ENCODE results near the gene STAG3. TPM values are rescaled to one million over a fixed set of nuclear protein-coding genes. Genes with fewer than 3 reads are reported as not detected.
A peak's percentile ranks its signal among the peaks of the same experiment; 100 is the strongest.

The STAG3 gene
- total and polyA plus RNA-seq, 9 of the 15 experiments (the other 6 are each of a cell fraction or from before 2014, with no cell fraction given) = 0.54 to 2.5 (median 1.7) TPM

DNA sequence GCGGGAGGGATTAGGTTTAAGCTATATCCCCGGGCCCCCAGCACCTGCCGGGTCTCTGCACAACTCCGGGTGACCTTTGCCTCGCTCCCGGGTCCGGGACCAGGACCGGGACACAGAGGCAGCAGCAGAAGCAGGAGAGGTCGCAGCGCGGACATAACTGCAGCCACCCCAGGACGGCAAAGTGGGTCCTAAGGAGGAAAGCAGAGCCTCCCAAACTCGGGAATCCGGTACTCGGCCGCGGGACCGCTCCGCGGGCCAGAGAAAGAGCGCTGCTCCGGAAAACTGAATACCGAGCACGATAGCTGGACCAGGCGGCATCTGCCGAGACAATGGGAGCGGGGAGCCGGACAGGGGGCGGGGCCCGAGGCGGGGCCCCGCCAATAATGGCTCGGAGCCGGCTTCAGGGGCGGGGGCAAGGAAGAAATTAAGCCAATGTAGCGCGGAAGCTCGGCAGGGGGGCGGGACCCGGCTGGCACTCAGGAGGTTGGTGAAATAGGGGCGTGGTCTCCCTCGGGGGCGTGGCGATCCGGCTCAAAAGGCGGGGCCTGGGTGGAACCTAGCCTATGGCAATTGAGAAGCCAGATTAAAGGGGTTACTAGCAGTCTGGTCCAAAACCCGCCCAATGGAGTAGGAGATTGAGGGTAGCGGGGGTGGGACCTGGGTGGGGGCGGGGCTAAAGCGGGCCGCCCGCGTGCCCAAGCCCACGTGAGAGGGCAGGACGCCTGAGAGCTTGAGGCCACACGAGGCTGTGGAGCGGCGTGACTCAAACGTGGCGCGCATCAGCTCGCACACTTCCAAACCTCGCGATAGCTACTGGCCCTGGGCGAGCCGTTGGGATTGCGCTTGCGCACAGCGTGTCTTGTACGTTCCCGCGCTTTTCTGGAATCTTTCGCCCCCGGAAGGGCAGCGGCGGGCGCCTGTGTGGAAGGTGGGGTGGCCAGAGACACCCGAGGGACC lies at the start of gene STAG3, which contains the start of gene GPC2 (continued):
- peak; percentile 57 to 64 for TF ChIP-seq NRF1 (conservative IDR thresholded peaks at IDR 0.05 in 1 of 2, IDR thresholded peaks at IDR 0.05 in 1 of 2)
- TF ChIP-seq JUNB (CRISPR knock-in tag; conservative IDR thresholded peaks at IDR 0.05) = no peak
- TF ChIP-seq, protein P1, sequence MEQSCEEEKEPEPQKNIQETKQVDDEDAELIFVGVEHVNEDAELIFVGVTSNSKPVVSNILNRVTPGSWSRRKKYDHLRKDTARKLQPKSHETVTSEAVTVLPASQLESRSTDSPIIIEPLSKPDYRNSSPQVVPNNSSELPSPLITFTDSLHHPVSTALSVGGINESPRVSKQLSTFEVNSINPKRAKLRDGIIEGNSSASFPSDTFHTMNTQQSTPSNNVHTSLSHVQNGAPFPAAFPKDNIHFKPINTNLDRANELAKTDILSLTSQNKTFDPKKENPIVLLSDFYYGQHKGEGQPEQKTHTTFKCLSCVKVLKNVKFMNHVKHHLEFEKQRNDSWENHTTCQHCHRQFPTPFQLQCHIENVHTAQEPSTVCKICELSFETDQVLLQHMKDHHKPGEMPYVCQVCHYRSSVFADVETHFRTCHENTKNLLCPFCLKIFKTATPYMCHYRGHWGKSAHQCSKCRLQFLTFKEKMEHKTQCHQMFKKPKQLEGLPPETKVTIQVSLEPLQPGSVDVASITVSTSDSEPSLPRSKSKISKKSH (CRISPR knock-in tag; IDR thresholded peaks at IDR 0.05) = no peak
- TF ChIP-seq C11orf30 (IDR thresholded peaks at IDR 0.05; ENCODE audit: low read depth) = no peak
- TF ChIP-seq NFXL1 (CRISPR knock-in tag; IDR thresholded peaks at IDR 0.05) = no peak
- no peak for TF ChIP-seq E2F3 (CRISPR knock-in tag; IDR thresholded peaks at IDR 0.05)
- TF ChIP-seq ZNF707 (CRISPR knock-in tag; conservative IDR thresholded peaks at IDR 0.05) = no peak
- TF ChIP-seq, protein P2, sequence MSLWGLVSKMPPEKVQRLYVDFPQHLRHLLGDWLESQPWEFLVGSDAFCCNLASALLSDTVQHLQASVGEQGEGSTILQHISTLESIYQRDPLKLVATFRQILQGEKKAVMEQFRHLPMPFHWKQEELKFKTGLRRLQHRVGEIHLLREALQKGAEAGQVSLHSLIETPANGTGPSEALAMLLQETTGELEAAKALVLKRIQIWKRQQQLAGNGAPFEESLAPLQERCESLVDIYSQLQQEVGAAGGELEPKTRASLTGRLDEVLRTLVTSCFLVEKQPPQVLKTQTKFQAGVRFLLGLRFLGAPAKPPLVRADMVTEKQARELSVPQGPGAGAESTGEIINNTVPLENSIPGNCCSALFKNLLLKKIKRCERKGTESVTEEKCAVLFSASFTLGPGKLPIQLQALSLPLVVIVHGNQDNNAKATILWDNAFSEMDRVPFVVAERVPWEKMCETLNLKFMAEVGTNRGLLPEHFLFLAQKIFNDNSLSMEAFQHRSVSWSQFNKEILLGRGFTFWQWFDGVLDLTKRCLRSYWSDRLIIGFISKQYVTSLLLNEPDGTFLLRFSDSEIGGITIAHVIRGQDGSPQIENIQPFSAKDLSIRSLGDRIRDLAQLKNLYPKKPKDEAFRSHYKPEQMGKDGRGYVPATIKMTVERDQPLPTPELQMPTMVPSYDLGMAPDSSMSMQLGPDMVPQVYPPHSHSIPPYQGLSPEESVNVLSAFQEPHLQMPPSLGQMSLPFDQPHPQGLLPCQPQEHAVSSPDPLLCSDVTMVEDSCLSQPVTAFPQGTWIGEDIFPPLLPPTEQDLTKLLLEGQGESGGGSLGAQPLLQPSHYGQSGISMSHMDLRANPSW (CRISPR knock-in tag; IDR thresholded peaks at IDR 0.05) = no peak
- TF ChIP-seq, protein P3, sequence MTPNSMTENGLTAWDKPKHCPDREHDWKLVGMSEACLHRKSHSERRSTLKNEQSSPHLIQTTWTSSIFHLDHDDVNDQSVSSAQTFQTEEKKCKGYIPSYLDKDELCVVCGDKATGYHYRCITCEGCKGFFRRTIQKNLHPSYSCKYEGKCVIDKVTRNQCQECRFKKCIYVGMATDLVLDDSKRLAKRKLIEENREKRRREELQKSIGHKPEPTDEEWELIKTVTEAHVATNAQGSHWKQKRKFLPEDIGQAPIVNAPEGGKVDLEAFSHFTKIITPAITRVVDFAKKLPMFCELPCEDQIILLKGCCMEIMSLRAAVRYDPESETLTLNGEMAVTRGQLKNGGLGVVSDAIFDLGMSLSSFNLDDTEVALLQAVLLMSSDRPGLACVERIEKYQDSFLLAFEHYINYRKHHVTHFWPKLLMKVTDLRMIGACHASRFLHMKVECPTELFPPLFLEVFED (CRISPR knock-in tag; conservative IDR thresholded peaks at IDR 0.05) = no peak
- TF ChIP-seq, protein P4, sequence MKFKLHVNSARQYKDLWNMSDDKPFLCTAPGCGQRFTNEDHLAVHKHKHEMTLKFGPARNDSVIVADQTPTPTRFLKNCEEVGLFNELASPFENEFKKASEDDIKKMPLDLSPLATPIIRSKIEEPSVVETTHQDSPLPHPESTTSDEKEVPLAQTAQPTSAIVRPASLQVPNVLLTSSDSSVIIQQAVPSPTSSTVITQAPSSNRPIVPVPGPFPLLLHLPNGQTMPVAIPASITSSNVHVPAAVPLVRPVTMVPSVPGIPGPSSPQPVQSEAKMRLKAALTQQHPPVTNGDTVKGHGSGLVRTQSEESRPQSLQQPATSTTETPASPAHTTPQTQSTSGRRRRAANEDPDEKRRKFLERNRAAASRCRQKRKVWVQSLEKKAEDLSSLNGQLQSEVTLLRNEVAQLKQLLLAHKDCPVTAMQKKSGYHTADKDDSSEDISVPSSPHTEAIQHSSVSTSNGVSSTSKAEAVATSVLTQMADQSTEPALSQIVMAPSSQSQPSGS (CRISPR knock-in tag; IDR thresholded peaks at IDR 0.05) = no peak; the same call in 1 of the 2 replicates
- TF ChIP-seq FOXA3 (CRISPR knock-in tag; conservative IDR thresholded peaks at IDR 0.05 in 1 of 2, IDR thresholded peaks at IDR 0.05 in 1 of 2) = no peak
- TF ChIP-seq, protein P5, sequence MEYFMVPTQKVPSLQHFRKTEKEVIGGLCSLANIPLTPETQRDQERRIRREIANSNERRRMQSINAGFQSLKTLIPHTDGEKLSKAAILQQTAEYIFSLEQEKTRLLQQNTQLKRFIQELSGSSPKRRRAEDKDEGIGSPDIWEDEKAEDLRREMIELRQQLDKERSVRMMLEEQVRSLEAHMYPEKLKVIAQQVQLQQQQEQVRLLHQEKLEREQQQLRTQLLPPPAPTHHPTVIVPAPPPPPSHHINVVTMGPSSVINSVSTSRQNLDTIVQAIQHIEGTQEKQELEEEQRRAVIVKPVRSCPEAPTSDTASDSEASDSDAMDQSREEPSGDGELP (CRISPR knock-in tag; IDR thresholded peaks at IDR 0.05; ENCODE audit: borderline replicate concordance) = peak; percentile 63; the same call in 1 of the 2 replicates
- TF ChIP-seq, protein P6, sequence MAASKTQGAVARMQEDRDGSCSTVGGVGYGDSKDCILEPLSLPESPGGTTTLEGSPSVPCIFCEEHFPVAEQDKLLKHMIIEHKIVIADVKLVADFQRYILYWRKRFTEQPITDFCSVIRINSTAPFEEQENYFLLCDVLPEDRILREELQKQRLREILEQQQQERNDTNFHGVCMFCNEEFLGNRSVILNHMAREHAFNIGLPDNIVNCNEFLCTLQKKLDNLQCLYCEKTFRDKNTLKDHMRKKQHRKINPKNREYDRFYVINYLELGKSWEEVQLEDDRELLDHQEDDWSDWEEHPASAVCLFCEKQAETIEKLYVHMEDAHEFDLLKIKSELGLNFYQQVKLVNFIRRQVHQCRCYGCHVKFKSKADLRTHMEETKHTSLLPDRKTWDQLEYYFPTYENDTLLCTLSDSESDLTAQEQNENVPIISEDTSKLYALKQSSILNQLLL (CRISPR knock-in tag; IDR thresholded peaks at IDR 0.05; ENCODE audit: borderline replicate concordance) = no peak
- no peak; the same call in 1 of the 2 replicates for TF ChIP-seq MBD2 (IDR thresholded peaks at IDR 0.05; ENCODE audit: borderline replicate concordance, low read depth)
- no peak for TF ChIP-seq ZNF717 (CRISPR knock-in tag; IDR thresholded peaks at IDR 0.05)
- TF ChIP-seq RBM34 (IDR thresholded peaks at IDR 0.05; ENCODE audit: borderline replicate concordance, insufficient read depth, low read length) = no peak
- no peak for TF ChIP-seq NFE2 (IDR thresholded peaks at IDR 0.05; ENCODE audit: low read depth)
- no peak for TF ChIP-seq ZNF316 (IDR thresholded peaks at IDR 0.05)

All from K562 (cell line).